Stimulated activated CD8-positive, alpha-beta memory T cell treated with anti-CD3 and anti-CD28 coated beads, Interleukin-2, amount 100 ng/mL, for 1 hour (primary cell): Measurements from ENCODE around the gene FUOM.
A peak's percentile ranks its signal among the peaks of the same experiment; 100 is the strongest.
"Not testable (repeated sequence)": the region's sequence is repeated elsewhere in the genome, so short reads cannot be mapped to it uniquely, and the experiment has no call there.

ENCODE experiments used
- DNase-seq, 2 donors: peaks; one replicate each; pipeline ENCODE4 v3.0.0-alpha.2; 2020; ENCODE audit warnings: low read depth in 2 of 2

The FUOM gene

GRCh38 chr10:133329491-133330202 lies 28.2 kb downstream of the FUOM start:
- DNase-seq, result peak; percentile 76 to 79

- DNase-seq, result no peak
These were observed 29.2 kb downstream of the FUOM start for GRCh38 chr10:133328358-133329343.

GRCh38 chr10:133327651-133328357 lies 30.0 kb downstream of the FUOM start:
- no peak for DNase-seq

GRCh38 chr10:133326745-133327650 lies 30.8 kb downstream of the FUOM start:
- DNase-seq, result no peak

GRCh38 chr10:133326223-133326551 lies 31.6 kb downstream of the FUOM start:
- no peak for DNase-seq

GRCh38 chr10:133325440-133326222 lies 32.2 kb downstream of the FUOM start:
- DNase-seq, result no peak

- no peak for DNase-seq
These were observed 33.0 kb downstream of the FUOM start for GRCh38 chr10:133324857-133325260.

- DNase-seq, result peak; percentile 16 to 39
These were observed 33.5 kb downstream of the FUOM start for GRCh38 chr10:133324198-133324792.

- not testable (repeated sequence) for DNase-seq
These were observed 35.6 kb downstream of the FUOM start for GRCh38 chr10:133322064-133322709.

- DNase-seq, result not testable (repeated sequence)
These were observed 36.9 kb downstream of the FUOM start for GRCh38 chr10:133320852-133321422.

- DNase-seq, result peak; percentile 32 to 50
These were observed 39.2 kb downstream of the FUOM start for GRCh38 chr10:133318494-133319127.

GRCh38 chr10:133316732-133317131 lies 41.1 kb downstream of the FUOM start:
- DNase-seq, result no peak

GRCh38 chr10:133316266-133316665 lies 41.6 kb downstream of the FUOM start:
- DNase-seq, result no peak

GRCh38 chr10:133315847-133316246 lies 42.0 kb downstream of the FUOM start:
- DNase-seq, result no peak

- no peak for DNase-seq
These were observed 42.9 kb downstream of the FUOM start for GRCh38 chr10:133314911-133315310.

- DNase-seq, result no peak
These were observed 44.6 kb downstream of the FUOM start for GRCh38 chr10:133313192-133313591.

GRCh38 chr10:133312769-133313145 lies 45.1 kb downstream of the FUOM start:
- DNase-seq, result no peak

GRCh38 chr10:133312016-133312768 lies 45.6 kb downstream of the FUOM start:
- DNase-seq, result no peak
